IPS-18a (cell line): ENCODE results near the gene FBXO10.
"Not testable (repeated sequence)": the region's sequence is repeated elsewhere in the genome, so short reads cannot be mapped to it uniquely, and the experiment has no call there.

Experiments used
- H3K27ac ChIP-seq: one replicate; pipeline ENCODE4 v1.5.1; 2013; ENCODE audit warnings: low read length
- H3K27me3 ChIP-seq: one replicate; pipeline ENCODE4 v1.6.1; 2013; ENCODE audit warnings: mild to moderate bottlenecking, low read length; ENCODE audit not compliant: control insufficient read depth, insufficient read depth
- H3K36me3 ChIP-seq: one replicate; pipeline ENCODE4 v1.6.1; 2013; ENCODE audit warnings: low read depth, low read length; ENCODE audit not compliant: control insufficient read depth
- H3K4me1 ChIP-seq: one replicate; pipeline ENCODE4 v1.6.1; 2013; ENCODE audit warnings: low read depth, low read length; ENCODE audit not compliant: control insufficient read depth
- H3K4me3 ChIP-seq: one replicate; pipeline ENCODE4 v1.5.1; 2013; ENCODE audit warnings: low read length
- H3K9ac ChIP-seq: one replicate; pipeline ENCODE4 v1.6.1; 2013; ENCODE audit warnings: mild to moderate bottlenecking, low read length, moderate library complexity
- H3K9me3 ChIP-seq: one replicate; pipeline ENCODE4 v1.6.1; 2013; ENCODE audit warnings: low read depth, low read length; ENCODE audit not compliant: control insufficient read depth

FBXO10 gene

DNA sequence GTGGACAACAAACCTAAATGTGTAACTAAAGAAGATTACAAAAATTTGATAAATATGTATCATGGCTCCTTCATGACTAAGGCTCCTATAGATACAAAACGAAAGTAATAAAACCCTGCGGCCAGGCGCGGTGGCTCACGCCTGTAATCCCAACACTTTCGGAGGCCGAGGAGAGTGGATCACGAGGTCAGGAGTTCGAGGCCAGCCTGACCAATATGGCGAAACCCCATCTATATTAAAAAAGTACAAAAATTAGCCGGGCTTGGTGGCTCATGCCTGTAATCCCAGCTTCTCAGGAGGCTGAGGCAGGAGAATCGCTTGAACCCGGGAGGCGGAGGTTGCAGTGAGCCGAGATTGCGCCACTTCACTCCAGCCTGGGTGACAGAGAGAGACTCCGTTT, 108.7 kb downstream of the FBXO10 start:
- not testable (repeated sequence) for H3K4me3 ChIP-seq, H3K9me3 ChIP-seq, H3K36me3 ChIP-seq, H3K27ac ChIP-seq, H3K9ac ChIP-seq, H3K27me3 ChIP-seq
- H3K4me1 ChIP-seq, result peaks cover 29% of the 10 kb centered on the region

DNA sequence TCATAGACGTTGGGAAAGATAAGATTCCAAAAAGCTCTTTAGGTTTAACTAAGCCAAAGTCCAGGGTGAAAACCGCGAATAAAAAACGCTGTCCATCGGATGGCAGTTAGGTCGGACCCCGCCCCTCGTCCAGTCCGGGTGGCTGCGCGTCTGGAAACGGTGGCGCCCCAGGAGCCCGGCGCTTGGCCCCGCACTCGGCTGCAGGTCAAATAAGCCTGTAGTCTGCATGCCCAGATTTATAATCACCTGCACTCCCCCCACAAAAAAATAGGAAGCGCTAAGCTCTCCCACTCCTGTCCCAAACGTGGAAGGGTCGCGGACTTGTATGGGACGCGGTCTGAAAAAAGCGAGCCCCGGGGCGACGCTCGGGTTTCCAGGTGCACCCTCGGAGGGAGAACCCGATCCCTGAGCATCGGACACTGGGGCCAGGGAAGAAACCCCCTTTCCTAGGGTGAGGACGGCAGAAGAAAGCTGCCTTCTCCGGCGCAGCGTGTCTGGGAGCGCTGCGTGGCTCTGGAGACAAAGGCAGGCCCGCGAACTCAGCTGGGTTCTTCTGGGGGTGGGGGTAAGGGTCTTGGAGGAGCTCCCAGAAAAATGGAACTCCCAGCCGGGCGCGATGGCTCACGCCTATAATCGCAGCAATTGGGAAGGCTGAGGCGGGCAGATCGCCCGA, 110.0 kb downstream of the FBXO10 start:
- Histone ChIP-seq H3K36me3 (no peaks in the 10 kb centered on the region), H3K9me3 (no peaks in the 10 kb centered on the region), H3K4me3 (peak overlapping the region; percentile 97), H3K27me3 (no peaks in the 10 kb centered on the region), H3K27ac (peak overlapping the region; percentile 98), H3K9ac (peak overlapping the region; percentile 100), H3K4me1 (peaks cover 16% of the 10 kb centered on the region)

DNA sequence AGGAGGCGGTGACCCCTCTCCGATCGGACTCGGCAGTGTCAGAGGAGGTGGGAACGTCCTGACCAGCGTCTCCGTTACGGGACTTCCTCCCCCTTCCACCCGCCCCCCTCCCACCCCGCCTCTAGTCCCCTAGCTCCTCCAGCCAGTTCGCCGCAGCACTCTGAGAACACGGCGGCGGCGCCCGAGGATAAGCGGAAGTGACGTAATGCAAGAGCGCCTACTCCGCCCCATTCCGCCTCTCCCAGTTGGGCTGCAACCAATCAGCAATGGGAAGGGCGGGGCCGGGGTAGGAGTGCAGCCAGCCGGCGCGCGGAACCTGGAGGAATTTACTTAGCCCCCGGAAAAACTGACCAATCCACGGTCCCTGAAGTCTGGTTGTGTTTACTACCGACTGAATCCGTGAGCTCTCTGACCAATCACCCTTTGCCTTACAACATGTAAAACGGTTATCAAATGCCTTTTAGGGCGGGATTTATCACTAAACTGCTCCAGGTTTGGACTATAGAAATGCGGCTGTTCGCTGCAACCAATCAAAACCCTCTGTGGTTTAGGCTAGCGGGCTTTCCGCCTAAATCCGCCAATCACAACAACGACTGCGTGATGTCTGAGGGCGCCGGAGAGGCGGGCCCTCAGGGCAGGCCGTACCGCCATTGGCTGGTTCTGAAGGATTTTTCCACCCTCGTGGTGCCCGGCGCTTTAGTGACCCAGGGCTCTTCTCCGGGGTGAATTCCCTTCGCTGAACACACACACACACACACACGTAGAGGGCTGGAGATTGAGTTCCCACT, 110.7 kb downstream of the FBXO10 start, which contains the start of gene ZBTB5:
Gene ZBTB5, minus strand, starts transcription at position 202 of the 788 bp plus-strand sequence. CDS start 22,899 bp downstream, outside the sequence.
- Histone ChIP-seq H3K9ac (peak within 1 kb of the TSS; percentile 100), H3K4me3 (peak within 1 kb of the TSS; percentile 97), H3K9me3 (no peaks in the 10 kb centered on the region), H3K27ac (peak within 1 kb of the TSS; percentile 98), H3K27me3 (no peaks in the 10 kb centered on the region), H3K4me1 (peaks cover 13% of the 10 kb centered on the region), H3K36me3 (no peaks in the 10 kb centered on the region)

DNA sequence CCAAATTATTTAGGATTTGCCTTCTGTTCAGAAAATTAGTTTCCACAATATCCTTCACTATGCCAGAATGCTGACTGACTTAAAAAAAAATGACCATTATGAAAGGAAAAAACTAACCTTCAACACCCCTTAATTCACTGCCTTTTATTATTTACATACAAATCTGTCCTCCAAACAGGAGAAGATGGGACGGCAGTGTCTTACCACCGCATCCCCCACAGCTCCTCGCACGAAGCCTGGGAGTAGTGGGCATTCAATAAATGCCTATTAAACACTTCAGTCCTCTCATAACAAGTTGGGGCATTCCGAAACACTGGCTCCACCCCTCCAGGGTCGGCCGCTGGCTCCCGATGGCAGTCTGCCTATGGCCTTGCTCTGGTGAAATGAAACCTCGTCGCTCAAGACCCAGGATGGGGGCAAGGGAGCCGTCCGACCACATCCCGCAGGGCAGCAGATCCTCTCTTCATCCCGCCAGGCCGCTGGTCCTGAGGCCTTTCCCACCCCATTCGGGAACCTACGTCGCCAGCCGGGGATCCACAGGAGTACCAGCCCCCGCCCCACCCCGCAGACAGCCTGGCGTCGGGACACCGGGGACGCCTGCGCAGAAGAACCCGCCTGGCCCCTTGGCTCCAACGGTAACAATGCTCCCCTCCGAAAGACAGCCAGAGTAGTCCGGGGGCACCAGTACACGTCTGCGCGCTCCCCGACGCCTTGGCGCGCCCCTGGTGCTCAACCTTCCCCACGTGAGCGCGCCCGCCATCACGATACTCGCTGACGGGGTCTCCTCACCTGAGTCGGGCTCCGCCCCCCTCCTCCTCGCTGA, 111.5 kb downstream of the FBXO10 start:
- Histone ChIP-seq H3K9me3 (no peaks in the 10 kb centered on the region), H3K9ac (peak overlapping the region; percentile 93), H3K27ac (peak overlapping the region; percentile 88), H3K36me3 (no peaks in the 10 kb centered on the region), H3K4me3 (peak overlapping the region; percentile 97), H3K27me3 (no peaks in the 10 kb centered on the region), H3K4me1 (peaks cover 13% of the 10 kb centered on the region)

DNA sequence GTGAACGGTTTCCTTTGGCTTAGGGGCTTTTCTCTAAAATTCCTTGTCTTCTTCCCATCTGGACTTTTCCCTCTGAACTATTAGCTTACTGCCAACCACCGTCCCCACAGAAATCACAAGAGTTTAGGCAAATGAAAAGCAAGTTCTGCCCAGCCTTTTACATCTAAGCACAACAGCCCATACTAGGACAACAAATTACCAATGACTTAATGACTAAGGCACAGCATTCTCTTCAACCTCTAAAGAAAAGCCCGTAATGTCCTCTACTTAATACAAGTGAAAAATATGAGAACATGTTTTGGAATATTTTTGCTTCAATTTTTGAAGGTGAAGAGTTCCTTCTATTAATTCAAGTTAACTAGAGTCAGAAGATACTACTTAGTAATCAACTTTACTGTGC, 112.2 kb downstream of the FBXO10 start:
- no peak overlapping the region for H3K27ac ChIP-seq
- H3K4me3 ChIP-seq, result peak overlapping the region; percentile 97
- H3K4me1 ChIP-seq, result peaks cover 13% of the 10 kb centered on the region

More for the DNA sequence above, 112.2 kb downstream of the FBXO10 start:
- H3K36me3 ChIP-seq, result no peaks in the 10 kb centered on the region
- H3K9ac ChIP-seq, result peak overlapping the region; percentile 93
- H3K9me3 ChIP-seq, result no peaks in the 10 kb centered on the region
- no peaks in the 10 kb centered on the region for H3K27me3 ChIP-seq
